GM10266 (cell line): ENCODE data around the gene RTN3.
"Not testable (repeated sequence)": the region's sequence is repeated elsewhere in the genome, so short reads cannot be mapped to it uniquely, and the experiment has no call there.

ENCODE experiments used
- DNase-seq: peaks from one replicate; pipeline ENCODE4 v3.0.0; 2012; ENCODE audit errors: extremely low spot score
- TF ChIP-seq, protein P1 (sequence below): IDR thresholded peaks from 2 replicates; pipeline ENCODE4 v1.5.1; 2012; ENCODE audit warnings: mild to moderate bottlenecking, low read depth; ENCODE audit not compliant: control insufficient read depth, insufficient read depth; ENCODE audit errors: missing control alignments

RTN3 gene

GRCh38 chr11:63770763-63771162 lies 89.5 kb downstream of the RTN3 start:
- TF ChIP-seq, protein P1, sequence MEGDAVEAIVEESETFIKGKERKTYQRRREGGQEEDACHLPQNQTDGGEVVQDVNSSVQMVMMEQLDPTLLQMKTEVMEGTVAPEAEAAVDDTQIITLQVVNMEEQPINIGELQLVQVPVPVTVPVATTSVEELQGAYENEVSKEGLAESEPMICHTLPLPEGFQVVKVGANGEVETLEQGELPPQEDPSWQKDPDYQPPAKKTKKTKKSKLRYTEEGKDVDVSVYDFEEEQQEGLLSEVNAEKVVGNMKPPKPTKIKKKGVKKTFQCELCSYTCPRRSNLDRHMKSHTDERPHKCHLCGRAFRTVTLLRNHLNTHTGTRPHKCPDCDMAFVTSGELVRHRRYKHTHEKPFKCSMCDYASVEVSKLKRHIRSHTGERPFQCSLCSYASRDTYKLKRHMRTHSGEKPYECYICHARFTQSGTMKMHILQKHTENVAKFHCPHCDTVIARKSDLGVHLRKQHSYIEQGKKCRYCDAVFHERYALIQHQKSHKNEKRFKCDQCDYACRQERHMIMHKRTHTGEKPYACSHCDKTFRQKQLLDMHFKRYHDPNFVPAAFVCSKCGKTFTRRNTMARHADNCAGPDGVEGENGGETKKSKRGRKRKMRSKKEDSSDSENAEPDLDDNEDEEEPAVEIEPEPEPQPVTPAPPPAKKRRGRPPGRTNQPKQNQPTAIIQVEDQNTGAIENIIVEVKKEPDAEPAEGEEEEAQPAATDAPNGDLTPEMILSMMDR, result no peak
- DNase-seq, result no peak

- not testable (repeated sequence) for DNase-seq
These were observed 90.5 kb downstream of the RTN3 start for GRCh38 chr11:63771741-63772318.

GRCh38 chr11:63775191-63775590 lies 93.9 kb downstream of the RTN3 start:
- DNase-seq, result no peak
- TF ChIP-seq, protein P1, result no peak

GRCh38 chr11:63779039-63779438 lies 97.7 kb downstream of the RTN3 start:
- DNase-seq, result no peak
- TF ChIP-seq, protein P1, result no peak

DNA sequence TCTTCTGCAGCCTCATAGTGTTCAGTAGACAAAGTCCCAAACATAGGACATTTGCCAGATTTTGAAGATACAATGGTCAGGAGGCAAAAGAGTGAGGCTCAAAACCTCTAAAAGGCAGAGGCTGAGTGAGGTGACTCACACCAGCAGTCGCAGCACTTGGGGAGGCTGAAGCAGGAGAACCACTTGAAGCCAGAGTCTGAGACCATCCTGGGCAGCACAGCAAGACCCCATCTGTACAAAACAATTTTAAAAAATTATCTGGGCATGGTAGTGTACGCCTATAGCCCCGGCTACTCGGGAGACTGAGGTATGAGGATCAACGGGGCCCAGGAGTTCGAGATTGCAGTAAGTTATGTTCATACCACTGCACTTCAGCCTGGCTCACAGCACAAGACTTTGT lies 101.4 kb downstream of the RTN3 start:
- TF ChIP-seq, protein P1, result no peak
- DNase-seq, result no peak

DNA sequence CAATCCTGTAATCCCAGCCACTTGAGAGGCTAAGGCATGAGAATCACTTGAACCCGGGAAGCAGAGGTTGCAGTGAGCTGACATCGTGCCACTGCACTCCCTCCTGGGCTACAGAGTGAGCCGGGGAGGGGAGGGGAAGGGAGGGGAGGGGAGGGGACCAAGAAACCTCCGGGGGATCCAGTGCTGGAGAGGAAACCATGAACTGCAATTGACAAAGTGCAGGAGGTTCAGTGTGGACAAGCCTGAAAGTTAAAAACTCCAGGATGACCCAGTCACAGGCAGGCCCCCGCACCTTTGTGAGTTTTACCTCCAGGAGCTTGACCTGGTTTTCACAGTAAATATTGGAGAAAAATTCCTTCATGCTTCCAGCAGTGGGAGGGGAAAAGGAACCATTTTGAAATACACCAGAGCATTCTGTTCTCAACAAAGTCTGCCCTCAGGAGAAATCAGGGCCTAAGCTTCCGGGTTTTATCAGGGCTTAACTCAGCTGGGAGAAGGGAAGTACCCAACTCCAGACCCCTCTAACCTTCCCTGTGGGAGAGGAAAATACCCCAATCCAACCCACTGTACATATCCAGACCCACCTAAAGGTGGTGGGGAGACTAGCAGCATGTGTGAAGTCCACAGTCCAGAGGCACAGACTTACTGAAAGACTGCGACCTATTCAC lies 102.8 kb downstream of the RTN3 start:
- no peak for DNase-seq
- TF ChIP-seq, protein P1, result no peak

DNA sequence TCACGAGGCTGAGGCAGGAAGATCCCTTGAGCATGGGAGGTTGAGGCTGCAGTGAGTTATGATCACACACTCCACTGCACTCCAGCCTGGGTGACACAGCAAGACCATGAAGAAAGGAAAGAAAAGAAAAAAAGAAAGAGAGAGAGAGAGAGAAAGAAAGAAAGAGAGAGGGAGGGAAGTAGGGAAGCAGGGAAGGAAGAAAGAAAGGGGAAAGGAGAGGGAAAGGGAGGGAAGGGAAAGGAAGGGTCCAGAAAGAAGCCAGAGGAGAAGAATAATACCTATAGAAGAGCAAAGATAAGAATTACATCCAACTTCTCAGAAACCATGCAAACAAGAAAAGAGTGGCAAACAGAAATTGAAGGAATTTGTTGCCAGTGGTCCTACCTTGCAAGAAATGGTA lies 104.5 kb downstream of the RTN3 start:
- DNase-seq, result no peak
- TF ChIP-seq, protein P1, result no peak
